ENCODE measurements around the gene RMP24.

Gene RMP24

GRCh38 chr18:35982409-35983114 is 10.1 kb downstream of the RMP24 start:
- TF ChIP-seq CTCF (IDR thresholded peaks at IDR 0.05; ENCODE audit: low read depth, low read length, missing control alignments), result no peak
- Histone ChIP-seq H3K27me3 (replicated peaks) (no peaks in the 10 kb centered on the region), H3K27ac (peak overlapping the region; percentile 59), H3K36me3 (replicated peaks) (peaks cover 22% of the 10 kb centered on the region), H3K4me3 (ENCODE audit: low read depth, low read length) (no peak overlapping the region)
- peak; percentile 29 for DNase-seq
- in situ Hi-C loops (cut with HindIII; ENCODE audit: low pct_ligation_motif_present, low sequenced_read_pairs), result no loop called here

GRCh38 chr18:35983147-35983546 is 10.7 kb downstream of the RMP24 start:
- Histone ChIP-seq H3K27ac (peak overlapping the region; percentile 59), H3K27me3 (replicated peaks) (no peaks in the 10 kb centered on the region), H3K36me3 (replicated peaks) (peaks cover 16% of the 10 kb centered on the region), H3K4me3 (ENCODE audit: low read depth, low read length) (no peak overlapping the region)
- no peak for TF ChIP-seq CTCF (IDR thresholded peaks at IDR 0.05; ENCODE audit: low read depth, low read length, missing control alignments)
- DNase-seq, result no peak
- in situ Hi-C loops (cut with HindIII; ENCODE audit: low pct_ligation_motif_present, low sequenced_read_pairs), result no loop called here

- Histone ChIP-seq H3K27me3 (replicated peaks) (no peaks in the 10 kb centered on the region), H3K27ac (peak overlapping the region; percentile 59), H3K4me3 (ENCODE audit: low read depth, low read length) (no peak overlapping the region), H3K36me3 (replicated peaks) (peaks cover 9% of the 10 kb centered on the region)
- DNase-seq, result peak; percentile 52
- TF ChIP-seq CTCF (IDR thresholded peaks at IDR 0.05; ENCODE audit: low read depth, low read length, missing control alignments), result no peak
- in situ Hi-C loops (cut with HindIII; ENCODE audit: low pct_ligation_motif_present, low sequenced_read_pairs), result no loop called here
Measured at GRCh38 chr18:35983818-35984217, 11.3 kb downstream of the RMP24 start.

GRCh38 chr18:35991696-35992095 is 19.2 kb downstream of the RMP24 start:
- in situ Hi-C loops (cut with HindIII; ENCODE audit: low pct_ligation_motif_present, low sequenced_read_pairs), result no loop called here
- H3K36me3 ChIP-seq (replicated peaks), result peaks cover 2% of the 10 kb centered on the region
- no peak for DNase-seq
- no peaks in the 10 kb centered on the region for H3K27me3 ChIP-seq (replicated peaks)
- no peak overlapping the region for H3K4me3 ChIP-seq (ENCODE audit: low read depth, low read length)
- no peak overlapping the region for H3K27ac ChIP-seq
- no peak for TF ChIP-seq CTCF (IDR thresholded peaks at IDR 0.05; ENCODE audit: low read depth, low read length, missing control alignments)

- Histone ChIP-seq H3K27me3 (replicated peaks) (no peaks in the 10 kb centered on the region), H3K27ac (no peak overlapping the region), H3K36me3 (replicated peaks) (peaks cover 2% of the 10 kb centered on the region), H3K4me3 (ENCODE audit: low read depth, low read length) (no peak overlapping the region)
- TF ChIP-seq CTCF (IDR thresholded peaks at IDR 0.05; ENCODE audit: low read depth, low read length, missing control alignments), result no peak
- no peak for DNase-seq
- in situ Hi-C loops (cut with HindIII; ENCODE audit: low pct_ligation_motif_present, low sequenced_read_pairs), result no loop called here
Measured at GRCh38 chr18:35993013-35993412, 20.5 kb downstream of the RMP24 start.

GRCh38 chr18:35998967-35999366 is 26.5 kb downstream of the RMP24 start:
- peak; percentile 57 for TF ChIP-seq CTCF (IDR thresholded peaks at IDR 0.05; ENCODE audit: low read depth, low read length, missing control alignments)
- DNase-seq, result no peak
- no peak overlapping the region for H3K27ac ChIP-seq
- no peaks in the 10 kb centered on the region for H3K27me3 ChIP-seq (replicated peaks)
- no peaks in the 10 kb centered on the region for H3K36me3 ChIP-seq (replicated peaks)
- in situ Hi-C loops (cut with HindIII; ENCODE audit: low pct_ligation_motif_present, low sequenced_read_pairs), result no loop called here
- no peak overlapping the region for H3K4me3 ChIP-seq (ENCODE audit: low read depth, low read length)
